Measurements from ENCODE around the gene CSGALNACT2. TPM values are rescaled to one million over a fixed set of nuclear protein-coding genes. Genes with fewer than 3 reads are reported as not detected.

CSGALNACT2 gene
- total and polyA plus RNA-seq, 2 donors (not counting 1 experiment from before 2014, with no cell fraction given) = 10.9 to 24.0 TPM

DNA sequence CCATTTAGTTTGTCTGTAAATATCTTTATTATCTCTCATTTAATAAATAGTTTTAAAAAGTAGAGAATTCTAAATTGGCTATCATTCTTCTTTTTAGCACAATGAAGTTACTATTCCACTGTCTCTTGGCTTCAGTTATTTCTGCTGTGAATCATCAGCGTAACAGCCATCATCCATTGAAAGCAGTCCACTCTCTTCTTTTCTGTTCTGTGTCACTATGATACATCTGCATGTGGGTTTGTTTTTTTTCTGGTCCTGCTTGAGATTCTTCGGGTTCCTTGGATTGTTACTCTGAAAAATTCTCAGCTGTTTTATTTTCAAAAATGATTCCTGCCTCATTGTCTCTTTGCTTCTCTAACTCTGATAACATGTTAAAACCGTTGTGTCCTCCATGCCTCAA lies 52.5 kb downstream of the CSGALNACT2 start:
- H3K9ac ChIP-seq (ENCODE audit: low read length) = no peak overlapping the region
- ATAC-seq (ENCODE audit: low read depth) (no peak), DNase-seq (no peak)
- no peak overlapping the region for H3K4me2 ChIP-seq (replicated peaks; ENCODE audit: low read depth, low read length, poor library complexity, severe bottlenecking)
- H3K27ac ChIP-seq (ENCODE audit: low read length in 2 of 2) = no peak overlapping the region
- no peak overlapping the region for H2AFZ ChIP-seq (ENCODE audit: insufficient read depth, low read depth, low read length, poor library complexity, severe bottlenecking)
- peaks cover 0 to 3% (median 0%) of the 10 kb centered on the region in 3 donors for H3K9me3 ChIP-seq (ENCODE audit: control extremely low read depth in 1 of 3, control insufficient read depth in 2 of 3, insufficient read depth in 1 of 3, low read length in 2 of 3)
- ChIA-PET POLR2A (no interaction called here), CTCF (no interaction called here)
- H3K36me3 ChIP-seq (replicated peaks in 1 of 2; ENCODE audit: control extremely low read depth in 1 of 2, control insufficient read depth in 1 of 2, extremely low read depth in 1 of 2, insufficient read depth in 2 of 2, low read length in 1 of 2) = peaks cover 0 to 6% of the 10 kb centered on the region in 2 experiments
- H3K4me1 ChIP-seq (ENCODE audit: control insufficient read depth in 2 of 2, insufficient read depth in 2 of 2, low read length in 2 of 2) = no peaks in the 10 kb centered on the region
- intact Hi-C loops (cut with micrococcal nuclease) = no loop called here
- no peak overlapping the region for H3K4me3 ChIP-seq (ENCODE audit: control extremely low read depth in 1 of 5, extremely low read depth in 1 of 5, insufficient read depth in 1 of 5, low read depth in 2 of 5, low read length in 4 of 5)
- H3K4me1 Mint-ChIP-seq = no peaks in the 10 kb centered on the region
- WGBS (ENCODE audit: insufficient coverage) = no CpG with 5 or more reads among the region's 3 CpGs
- H3K27me3 ChIP-seq (replicated peaks in 1 of 4; ENCODE audit: control extremely low read depth in 1 of 4, control insufficient read depth in 3 of 4, insufficient read depth in 4 of 4, low read length in 3 of 4) = no peaks in the 10 kb centered on the region
- TF ChIP-seq EZH2 (IDR thresholded peaks at IDR 0.05; ENCODE audit: borderline replicate concordance, insufficient read depth, low read depth, low read length, poor library complexity, severe bottlenecking) = no peak
- TF ChIP-seq, protein P1, sequence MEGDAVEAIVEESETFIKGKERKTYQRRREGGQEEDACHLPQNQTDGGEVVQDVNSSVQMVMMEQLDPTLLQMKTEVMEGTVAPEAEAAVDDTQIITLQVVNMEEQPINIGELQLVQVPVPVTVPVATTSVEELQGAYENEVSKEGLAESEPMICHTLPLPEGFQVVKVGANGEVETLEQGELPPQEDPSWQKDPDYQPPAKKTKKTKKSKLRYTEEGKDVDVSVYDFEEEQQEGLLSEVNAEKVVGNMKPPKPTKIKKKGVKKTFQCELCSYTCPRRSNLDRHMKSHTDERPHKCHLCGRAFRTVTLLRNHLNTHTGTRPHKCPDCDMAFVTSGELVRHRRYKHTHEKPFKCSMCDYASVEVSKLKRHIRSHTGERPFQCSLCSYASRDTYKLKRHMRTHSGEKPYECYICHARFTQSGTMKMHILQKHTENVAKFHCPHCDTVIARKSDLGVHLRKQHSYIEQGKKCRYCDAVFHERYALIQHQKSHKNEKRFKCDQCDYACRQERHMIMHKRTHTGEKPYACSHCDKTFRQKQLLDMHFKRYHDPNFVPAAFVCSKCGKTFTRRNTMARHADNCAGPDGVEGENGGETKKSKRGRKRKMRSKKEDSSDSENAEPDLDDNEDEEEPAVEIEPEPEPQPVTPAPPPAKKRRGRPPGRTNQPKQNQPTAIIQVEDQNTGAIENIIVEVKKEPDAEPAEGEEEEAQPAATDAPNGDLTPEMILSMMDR (IDR thresholded peaks at IDR 0.05) = no peak
- H3K4me3 Mint-ChIP-seq = no peak overlapping the region
- no peaks in the 10 kb centered on the region for H3K9me3 Mint-ChIP-seq (ENCODE audit: insufficient read depth)
- H3K27me3 Mint-ChIP-seq = no peaks in the 10 kb centered on the region
- H4K20me1 ChIP-seq (ENCODE audit: control insufficient read depth, insufficient read depth, low read length, poor library complexity, severe bottlenecking) = no peaks in the 10 kb centered on the region
- H3K79me2 ChIP-seq (ENCODE audit: control insufficient read depth, insufficient read depth, low read length) = no peaks in the 10 kb centered on the region
- H3K27ac Mint-ChIP-seq = no peak overlapping the region

DNA sequence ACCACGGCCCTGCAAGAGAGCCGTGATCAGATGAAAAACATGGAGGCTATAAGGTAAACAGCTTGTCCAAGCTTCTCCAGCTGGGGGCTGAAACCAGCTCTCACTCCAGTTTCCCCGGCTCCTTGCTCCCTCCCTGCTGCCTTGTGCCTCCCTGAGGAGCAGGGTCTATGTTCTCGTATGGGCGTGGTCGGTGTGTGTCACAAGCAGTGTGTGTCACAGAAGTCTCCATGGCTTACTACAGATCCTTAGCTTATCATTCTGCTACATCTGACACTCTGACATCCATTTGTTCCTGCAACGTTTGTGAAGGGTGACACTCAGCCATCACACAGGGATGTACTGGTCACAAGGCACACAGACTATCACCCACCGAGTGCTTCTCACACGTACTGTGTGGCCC lies 54.6 kb downstream of the CSGALNACT2 start:
- no peaks in the 10 kb centered on the region for H4K20me1 ChIP-seq (ENCODE audit: control insufficient read depth, insufficient read depth, low read length, poor library complexity, severe bottlenecking)
- H3K27me3 ChIP-seq (replicated peaks in 1 of 4; ENCODE audit: control extremely low read depth in 1 of 4, control insufficient read depth in 3 of 4, insufficient read depth in 4 of 4, low read length in 3 of 4) = no peaks in the 10 kb centered on the region
- POLR2A ChIA-PET = no interaction called here
- no peak overlapping the region for H3K4me2 ChIP-seq (replicated peaks; ENCODE audit: low read depth, low read length, poor library complexity, severe bottlenecking)
- CTCF ChIA-PET = interaction anchor here (1.5 kb wide), 1 partner anchor 12 kb away, joined by 7 read pairs; no protein-coding TSS in a partner anchor
- DNase-seq = no peak
- 90% methylated on average over 9 of the region's 9 CpGs for whole genome bisulfite sequencing (ENCODE audit: insufficient coverage)
- H3K4me1 ChIP-seq (ENCODE audit: control insufficient read depth in 2 of 2, insufficient read depth in 2 of 2, low read length in 2 of 2) = no peaks in the 10 kb centered on the region
- no peaks in the 10 kb centered on the region for H3K9me3 Mint-ChIP-seq (ENCODE audit: insufficient read depth)
- no peak overlapping the region for H3K27ac ChIP-seq (ENCODE audit: low read length in 2 of 2)
- no peak overlapping the region for H3K9ac ChIP-seq (ENCODE audit: low read length)
- no peak overlapping the region for H2AFZ ChIP-seq (ENCODE audit: insufficient read depth, low read depth, low read length, poor library complexity, severe bottlenecking)
- H3K4me3 Mint-ChIP-seq = no peak overlapping the region
- no peak for TF ChIP-seq EZH2 (IDR thresholded peaks at IDR 0.05; ENCODE audit: borderline replicate concordance, insufficient read depth, low read depth, low read length, poor library complexity, severe bottlenecking)
- TF ChIP-seq, protein P1 (IDR thresholded peaks at IDR 0.05) = no peak
- no peaks in the 10 kb centered on the region for H3K79me2 ChIP-seq (ENCODE audit: control insufficient read depth, insufficient read depth, low read length)
- H3K27ac Mint-ChIP-seq = no peak overlapping the region
- intact Hi-C loops (cut with micrococcal nuclease) = no loop called here
- H3K27me3 Mint-ChIP-seq = no peaks in the 10 kb centered on the region
- H3K9me3 ChIP-seq (ENCODE audit: control extremely low read depth in 1 of 3, control insufficient read depth in 2 of 3, insufficient read depth in 1 of 3, low read length in 2 of 3) = peaks cover 0 to 3% (median 0%) of the 10 kb centered on the region in 3 donors
- H3K36me3 ChIP-seq (replicated peaks in 1 of 2; ENCODE audit: control extremely low read depth in 1 of 2, control insufficient read depth in 1 of 2, extremely low read depth in 1 of 2, insufficient read depth in 2 of 2, low read length in 1 of 2) = no peaks in the 10 kb centered on the region
- H3K4me3 ChIP-seq (ENCODE audit: control extremely low read depth in 1 of 5, extremely low read depth in 1 of 5, insufficient read depth in 1 of 5, low read depth in 2 of 5, low read length in 4 of 5) = no peak overlapping the region
- H3K4me1 Mint-ChIP-seq = no peaks in the 10 kb centered on the region
- no peak for ATAC-seq (ENCODE audit: low read depth)

All from B cell (primary cell).